Kidney (tissue), 14 donors: Measurements from ENCODE around the gene TSHZ2. TPM values are rescaled to one million over a fixed set of nuclear protein-coding genes. Genes with fewer than 3 reads are reported as not detected.
"Not testable (repeated sequence)": the region's sequence is repeated elsewhere in the genome, so short reads cannot be mapped to it uniquely, and the experiment has no call there.

Source experiments
- DNase-seq, 5 donors: peaks; one replicate each; pipeline ENCODE4 v3.0.0-alpha.2; 2013 to 2020
- FAIRE-seq: peaks from 2 replicates; lab custom pipeline; 2012; peaks lifted over from hg19 to GRCh38; lab: Jason Lieb, UNC
- H3K27ac ChIP-seq, 2 donors: one replicate each; pipeline ENCODE4 v1.7.0; 2013; ENCODE audit warnings: low read depth in 2 of 2, low read length in 2 of 2, inconsistent platforms in 1 of 2
- H3K27me3 ChIP-seq: one replicate; pipeline ENCODE4 v1.7.1; 2013; ENCODE audit warnings: low read length, inconsistent platforms; ENCODE audit not compliant: control insufficient read depth, insufficient read depth
- H3K36me3 ChIP-seq, 3 donors: one replicate each; pipeline versions ENCODE4 v1.7.0 to v1.7.1; 2013; ENCODE audit warnings: low read length in 3 of 3, control low read depth in 1 of 3, inconsistent platforms in 1 of 3; ENCODE audit not compliant: insufficient read depth in 3 of 3, control insufficient read depth in 2 of 3
- H3K4me1 ChIP-seq, 3 donors: one replicate each; pipeline versions ENCODE4 v1.7.0 to v1.7.1; 2013; ENCODE audit warnings: low read length in 3 of 3, inconsistent platforms in 1 of 3, low read depth in 1 of 3; ENCODE audit not compliant: control insufficient read depth in 2 of 3, insufficient read depth in 2 of 3
- H3K4me3 ChIP-seq, 3 donors: one replicate each; pipeline versions ENCODE4 v1.7.0 to v1.8.1; 2013; ENCODE audit warnings: low read length in 3 of 3, control low read depth in 1 of 3, inconsistent platforms in 1 of 3
- H3K9ac ChIP-seq, 3 donors: one replicate each; pipeline versions ENCODE4 v1.7.0 to v1.7.1; 2013; ENCODE audit warnings: low read length in 3 of 3, control low read depth in 1 of 3, inconsistent platforms in 1 of 3
- H3K9me3 ChIP-seq, 3 donors: one replicate each; pipeline versions ENCODE4 v1.7.0 to v1.7.1; 2013; ENCODE audit warnings: low read length in 3 of 3, control low read depth in 1 of 3, inconsistent platforms in 1 of 3; ENCODE audit not compliant: control insufficient read depth in 2 of 3, insufficient read depth in 1 of 3
- CTCF ChIP-seq: IDR thresholded peaks from 3 replicates; pipeline ENCODE4 v1.5.1; 2012; ENCODE audit warnings: mild to moderate bottlenecking, moderate library complexity, borderline replicate concordance; ENCODE audit not compliant: insufficient read depth; ENCODE audit errors: extremely low read depth
- intact Hi-C: fragments of 100-400 bp; cut with DNase I; formaldehyde crosslinking; loops from one replicate; pipeline ENCODE4 v1.11.1; 2022
- polyA plus RNA-seq: library from polyadenylated mRNA; stranded (reverse); fragments of 350-450 nt; fragmentation: Illumina TruSeq; extraction: RNeasy Lipid Tissue Mini Kit (QIAGEN cat#74804); gene quantifications from one replicate; pipeline ENCODE4 v1.2.3, GENCODE V29; 2014; ENCODE audit warnings: low read depth, low replicate concordance; ENCODE audit not compliant: insufficient read depth
- total RNA-seq: library from RNA; stranded (reverse); fragmentation: NEBNext Ultra II Directional; extraction: Animal tissue kit (Norgen Biotek cat#: 25700); gene quantifications from one replicate; pipeline ENCODE4 v1.2.1, GENCODE V29; 2021
- donor health status: control.
- donor health status: control.
- donor health status: control.
- donor health status: control.
- donor health status: control.
- donor health status: DM: yes; HTN: yes; CAD: no.
- donor health status: Normal renal cell carcinoma (clear cell type).

The TSHZ2 gene
- total and polyA plus RNA-seq, 2 donors from 2014 or later: 0.86 to 15.5 TPM

DNA sequence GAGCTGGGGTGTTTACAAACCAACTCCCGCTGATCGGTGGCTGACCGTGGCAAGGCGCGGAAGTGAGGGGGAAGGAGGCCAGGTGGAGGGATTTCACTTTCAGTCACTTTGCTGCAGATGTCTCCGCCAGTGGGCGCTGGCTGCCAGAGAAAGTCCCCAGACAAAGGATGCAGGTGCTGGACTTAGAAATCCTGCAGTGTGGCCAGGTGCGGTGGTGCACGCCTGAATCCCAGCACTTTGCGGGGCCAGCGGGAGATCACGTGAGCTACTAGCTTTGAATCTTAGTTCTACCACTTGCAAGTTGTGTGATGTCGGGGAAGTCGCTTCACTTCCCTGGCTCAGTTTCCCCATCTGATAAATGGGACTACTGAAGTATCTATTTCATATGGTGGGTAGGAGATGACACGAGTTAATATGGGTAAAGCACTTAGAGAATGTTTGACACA lies 441.1 kb downstream of the TSHZ2 start:
- no peak overlapping the region for H3K27ac ChIP-seq
- intact Hi-C loops: no loop called here
- H3K27me3 ChIP-seq: no peaks in the 10 kb centered on the region
- no peak overlapping the region for H3K9ac ChIP-seq
- TF ChIP-seq CTCF: peak; percentile 33
- H3K9me3 ChIP-seq: no peaks in the 10 kb centered on the region
- H3K36me3 ChIP-seq: no peaks in the 10 kb centered on the region
- peak in 4 of 5 donors; percentile 83 to 85 (median 84) for DNase-seq
- no peak for FAIRE-seq
- H3K4me3 ChIP-seq: no peak overlapping the region
- peaks cover 0 to 4% (median 2%) of the 10 kb centered on the region in 3 donors for H3K4me1 ChIP-seq

GRCh38 chr20:53413845-53414244 lies 441.7 kb downstream of the TSHZ2 start:
- H3K9me3 ChIP-seq, H3K27ac ChIP-seq, H3K36me3 ChIP-seq, intact Hi-C loops, H3K4me3 ChIP-seq, H3K4me1 ChIP-seq, H3K9ac ChIP-seq, FAIRE-seq, H3K27me3 ChIP-seq, DNase-seq: not testable (repeated sequence)

DNA sequence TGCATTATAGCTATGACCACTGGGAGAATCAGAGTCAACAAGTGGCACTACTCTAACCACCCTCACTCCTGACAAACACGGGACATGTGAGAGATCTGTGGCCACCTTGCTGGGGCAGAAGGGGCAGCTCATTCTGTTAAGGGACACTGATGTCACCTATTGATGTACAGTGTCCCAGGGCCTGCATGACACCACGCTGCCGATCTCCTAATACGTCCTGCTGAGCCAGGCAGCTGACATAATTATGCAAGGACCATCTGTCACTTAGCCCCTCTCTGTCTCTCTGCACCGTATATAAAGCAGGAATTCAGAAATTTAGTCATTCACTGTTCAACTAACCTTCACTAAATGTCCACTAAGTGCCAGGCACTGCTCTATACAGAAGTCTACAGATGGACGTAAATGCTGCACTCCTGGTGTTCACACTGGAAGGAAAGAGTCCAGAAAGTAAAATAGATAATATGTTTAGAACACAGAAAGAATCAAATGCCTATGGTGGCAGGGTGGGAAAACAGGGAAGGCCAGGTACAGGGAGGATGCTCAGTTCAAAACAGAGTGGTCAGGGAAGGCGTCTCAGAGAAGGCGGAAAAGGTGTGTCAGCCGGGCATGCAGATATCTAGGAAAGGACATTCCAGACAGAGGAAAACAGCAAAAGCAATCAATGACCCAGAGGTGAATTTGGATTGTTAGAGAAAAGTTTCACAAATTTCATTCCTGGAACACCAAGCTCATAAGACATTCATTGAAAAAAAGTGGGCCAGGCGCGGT lies 447.7 kb downstream of the TSHZ2 start:
- FAIRE-seq (no peak), DNase-seq (no peak)
- no peaks in the 10 kb centered on the region for H3K36me3 ChIP-seq
- H3K4me3 ChIP-seq: no peak overlapping the region
- no peaks in the 10 kb centered on the region for H3K27me3 ChIP-seq
- TF ChIP-seq CTCF: no peak
- intact Hi-C loops: no loop called here
- H3K9ac ChIP-seq: no peak overlapping the region
- no peaks in the 10 kb centered on the region for H3K4me1 ChIP-seq
- no peak overlapping the region for H3K27ac ChIP-seq
- no peaks in the 10 kb centered on the region for H3K9me3 ChIP-seq

DNA sequence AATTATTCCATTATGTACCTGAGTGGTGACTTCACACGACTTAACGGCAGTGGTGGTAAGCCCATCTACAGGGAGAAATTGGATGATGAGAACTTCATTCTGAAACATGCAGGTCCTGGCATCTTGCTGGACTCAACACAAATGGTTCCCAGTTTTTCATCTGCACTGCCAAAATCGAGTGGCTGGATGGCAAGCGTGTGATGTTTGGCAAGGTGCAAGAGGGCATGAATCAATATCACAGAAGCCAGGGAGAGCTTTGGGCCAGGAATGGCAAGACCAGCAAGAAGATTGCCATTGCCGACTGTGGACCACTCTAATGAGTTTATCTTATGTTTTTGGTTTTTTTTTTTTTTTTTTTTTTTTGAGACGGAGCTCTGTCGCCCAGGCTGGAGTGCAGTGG lies 449.2 kb downstream of the TSHZ2 start:
- DNase-seq (no peak), FAIRE-seq (no peak)
- no peaks in the 10 kb centered on the region for H3K9me3 ChIP-seq
- H3K36me3 ChIP-seq: no peaks in the 10 kb centered on the region
- intact Hi-C loops: no loop called here
- no peak overlapping the region for H3K27ac ChIP-seq
- no peak overlapping the region for H3K4me3 ChIP-seq
- TF ChIP-seq CTCF: no peak
- no peaks in the 10 kb centered on the region for H3K4me1 ChIP-seq
- no peak overlapping the region for H3K9ac ChIP-seq
- H3K27me3 ChIP-seq: no peaks in the 10 kb centered on the region
